ENCODE measurements around the gene NRN1. TPM values are rescaled to one million over a fixed set of nuclear protein-coding genes. Genes with fewer than 3 reads are reported as not detected.

NRN1 gene
- total RNA-seq, 4 donors from 2014 or later = 5.6 to 22.7 (median 15.1) TPM

DNA sequence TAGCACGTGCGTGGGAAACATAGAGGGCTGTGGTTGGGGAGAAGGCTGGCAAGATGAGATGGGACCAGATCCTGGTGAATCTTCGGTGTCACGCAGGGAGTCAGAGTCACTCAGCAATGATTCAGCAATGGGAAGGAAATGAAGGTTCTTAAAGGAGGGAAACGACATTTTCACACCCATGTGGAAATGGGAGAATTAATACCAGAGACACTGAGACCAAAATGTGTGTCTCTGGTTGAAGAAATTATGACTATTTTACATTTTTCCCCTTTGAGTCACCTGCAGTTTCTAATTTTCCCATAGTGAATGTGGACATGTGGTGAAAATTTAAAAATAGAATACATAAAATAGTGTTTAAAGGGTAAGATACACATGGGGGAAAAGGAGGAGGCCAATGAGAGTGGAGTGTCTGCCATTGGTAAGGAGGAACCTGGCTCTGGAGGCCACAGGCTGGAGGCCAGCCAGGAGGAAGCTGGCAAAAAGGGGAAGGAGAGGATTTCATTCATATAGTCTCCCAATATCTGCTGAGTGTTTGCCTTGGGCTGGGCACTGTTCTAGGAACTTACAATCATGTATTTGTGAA lies 17.5 kb downstream of the NRN1 start:
- peak; percentile 58 for ATAC-seq
- peaks cover 47% of the 10 kb centered on the region for H3K27me3 ChIP-seq
- H3K36me3 ChIP-seq = no peaks in the 10 kb centered on the region
- TF ChIP-seq POLR2A (IDR thresholded peaks at IDR 0.05) = no peak
- no peak for TF ChIP-seq EP300 (IDR thresholded peaks at IDR 0.05)
- WGBS, 2 donors (ENCODE audit: low coverage in 1 of 2) = 82 to 91% methylated on average over 5 of the region's 5 CpGs
- H3K27ac ChIP-seq = no peak overlapping the region
- H3K4me3 ChIP-seq = no peak overlapping the region
- H3K9me3 ChIP-seq = peaks cover 0 to 6% (median 0%) of the 10 kb centered on the region in 3 donors
- H3K4me1 ChIP-seq = peaks cover 0 to 1% (median 0%) of the 10 kb centered on the region in 3 donors

DNA sequence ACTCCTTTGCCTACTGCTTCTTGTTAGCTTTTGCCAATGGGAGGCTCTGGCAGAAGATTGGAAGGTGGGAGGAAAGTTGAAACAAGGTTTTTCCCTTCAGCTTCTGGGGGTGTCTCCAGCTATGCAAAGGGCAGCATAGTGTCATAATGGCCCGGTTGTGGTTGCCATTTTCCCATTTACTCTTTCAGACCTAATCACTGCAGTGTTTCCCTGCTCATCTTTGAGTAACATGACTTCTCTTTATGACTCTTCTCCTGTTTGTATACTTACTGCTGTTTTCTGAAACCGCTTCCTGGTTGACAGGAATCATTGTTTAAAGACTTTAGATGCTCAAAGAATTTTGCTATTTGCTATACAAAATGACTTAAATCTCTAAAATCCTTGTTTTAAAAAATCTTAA lies 19.9 kb downstream of the NRN1 start:
- Histone ChIP-seq H3K9me3 (peaks cover 0 to 6% (median 0%) of the 10 kb centered on the region in 3 donors), H3K27me3 (peaks cover 24% of the 10 kb centered on the region), H3K27ac (no peak overlapping the region), H3K4me3 (no peak overlapping the region), H3K4me1 (peaks cover 0 to 4% (median 1%) of the 10 kb centered on the region in 3 donors), H3K36me3 (no peaks in the 10 kb centered on the region)
- WGBS, 2 donors (ENCODE audit: low coverage in 1 of 2) = 40 to 60% methylated on average over 2 of the region's 2 CpGs
- no peak for ATAC-seq
- TF ChIP-seq EP300 (IDR thresholded peaks at IDR 0.05) (no peak), POLR2AphosphoS5 (IDR thresholded peaks at IDR 0.05) (no peak), POLR2A (IDR thresholded peaks at IDR 0.05) (no peak)
- TF ChIP-seq, protein P1, sequence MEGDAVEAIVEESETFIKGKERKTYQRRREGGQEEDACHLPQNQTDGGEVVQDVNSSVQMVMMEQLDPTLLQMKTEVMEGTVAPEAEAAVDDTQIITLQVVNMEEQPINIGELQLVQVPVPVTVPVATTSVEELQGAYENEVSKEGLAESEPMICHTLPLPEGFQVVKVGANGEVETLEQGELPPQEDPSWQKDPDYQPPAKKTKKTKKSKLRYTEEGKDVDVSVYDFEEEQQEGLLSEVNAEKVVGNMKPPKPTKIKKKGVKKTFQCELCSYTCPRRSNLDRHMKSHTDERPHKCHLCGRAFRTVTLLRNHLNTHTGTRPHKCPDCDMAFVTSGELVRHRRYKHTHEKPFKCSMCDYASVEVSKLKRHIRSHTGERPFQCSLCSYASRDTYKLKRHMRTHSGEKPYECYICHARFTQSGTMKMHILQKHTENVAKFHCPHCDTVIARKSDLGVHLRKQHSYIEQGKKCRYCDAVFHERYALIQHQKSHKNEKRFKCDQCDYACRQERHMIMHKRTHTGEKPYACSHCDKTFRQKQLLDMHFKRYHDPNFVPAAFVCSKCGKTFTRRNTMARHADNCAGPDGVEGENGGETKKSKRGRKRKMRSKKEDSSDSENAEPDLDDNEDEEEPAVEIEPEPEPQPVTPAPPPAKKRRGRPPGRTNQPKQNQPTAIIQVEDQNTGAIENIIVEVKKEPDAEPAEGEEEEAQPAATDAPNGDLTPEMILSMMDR (IDR thresholded peaks at IDR 0.05) = no peak

DNA sequence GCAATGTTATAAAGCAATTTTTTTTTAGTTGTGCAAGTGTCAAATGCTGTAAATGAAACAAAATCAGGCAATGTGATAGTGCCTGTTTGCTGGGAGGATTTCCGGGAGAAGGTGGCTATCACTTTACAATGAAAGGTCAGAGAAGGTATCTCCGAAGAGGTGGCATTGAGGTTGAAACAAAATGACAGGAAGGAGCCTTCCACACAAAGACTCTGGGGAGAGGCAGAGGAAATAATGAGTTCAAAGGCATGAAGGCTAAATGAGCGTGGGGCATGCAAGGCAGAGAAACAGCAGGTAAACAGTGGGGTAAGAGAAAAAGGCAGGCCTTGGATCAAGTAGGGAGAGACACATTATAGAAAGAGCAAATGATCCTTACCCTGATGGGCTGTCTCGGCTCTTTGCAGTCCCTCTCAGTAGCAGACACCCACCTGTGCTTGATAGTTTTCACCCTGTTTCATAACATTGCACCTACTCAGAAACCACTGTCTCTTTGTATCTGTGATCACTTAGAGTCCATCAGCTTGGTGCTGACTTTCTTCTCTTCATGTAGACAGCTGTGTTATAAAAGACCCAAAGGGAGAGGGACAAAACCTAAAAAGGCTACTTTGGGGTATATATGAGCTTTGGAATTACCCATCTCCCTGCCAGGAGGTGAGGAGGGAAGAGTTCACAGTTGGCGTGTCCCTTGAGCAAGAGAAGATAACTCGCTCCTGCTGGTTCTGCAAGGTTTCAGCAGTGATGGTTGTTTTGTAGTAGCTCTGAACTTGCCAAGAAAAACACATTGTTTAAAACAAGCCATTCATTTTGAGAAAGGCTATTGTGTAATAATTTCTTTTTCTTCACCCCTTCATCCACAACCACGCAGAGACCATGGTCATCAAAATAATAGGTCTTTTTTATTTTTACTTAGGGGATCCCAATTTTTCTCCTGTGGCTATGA lies 22.3 kb downstream of the NRN1 start:
- ATAC-seq = no peak
- Histone ChIP-seq H3K36me3 (no peaks in the 10 kb centered on the region), H3K4me1 (peaks cover 0 to 14% (median 5%) of the 10 kb centered on the region in 3 donors), H3K27me3 (peaks cover 16% of the 10 kb centered on the region), H3K9me3 (peaks cover 0 to 10% (median 0%) of the 10 kb centered on the region in 3 donors), H3K4me3 (no peak overlapping the region), H3K27ac (no peak overlapping the region)
- TF ChIP-seq, protein P1 (IDR thresholded peaks at IDR 0.05) = no peak
- TF ChIP-seq POLR2AphosphoS5 (IDR thresholded peaks at IDR 0.05) = no peak
- TF ChIP-seq EP300 (IDR thresholded peaks at IDR 0.05) = no peak
- no peak for TF ChIP-seq POLR2A (IDR thresholded peaks at IDR 0.05)
- 89% methylated on average over 5 to 7 of the region's 7 CpGs for WGBS, 2 donors (ENCODE audit: low coverage in 1 of 2)

DNA sequence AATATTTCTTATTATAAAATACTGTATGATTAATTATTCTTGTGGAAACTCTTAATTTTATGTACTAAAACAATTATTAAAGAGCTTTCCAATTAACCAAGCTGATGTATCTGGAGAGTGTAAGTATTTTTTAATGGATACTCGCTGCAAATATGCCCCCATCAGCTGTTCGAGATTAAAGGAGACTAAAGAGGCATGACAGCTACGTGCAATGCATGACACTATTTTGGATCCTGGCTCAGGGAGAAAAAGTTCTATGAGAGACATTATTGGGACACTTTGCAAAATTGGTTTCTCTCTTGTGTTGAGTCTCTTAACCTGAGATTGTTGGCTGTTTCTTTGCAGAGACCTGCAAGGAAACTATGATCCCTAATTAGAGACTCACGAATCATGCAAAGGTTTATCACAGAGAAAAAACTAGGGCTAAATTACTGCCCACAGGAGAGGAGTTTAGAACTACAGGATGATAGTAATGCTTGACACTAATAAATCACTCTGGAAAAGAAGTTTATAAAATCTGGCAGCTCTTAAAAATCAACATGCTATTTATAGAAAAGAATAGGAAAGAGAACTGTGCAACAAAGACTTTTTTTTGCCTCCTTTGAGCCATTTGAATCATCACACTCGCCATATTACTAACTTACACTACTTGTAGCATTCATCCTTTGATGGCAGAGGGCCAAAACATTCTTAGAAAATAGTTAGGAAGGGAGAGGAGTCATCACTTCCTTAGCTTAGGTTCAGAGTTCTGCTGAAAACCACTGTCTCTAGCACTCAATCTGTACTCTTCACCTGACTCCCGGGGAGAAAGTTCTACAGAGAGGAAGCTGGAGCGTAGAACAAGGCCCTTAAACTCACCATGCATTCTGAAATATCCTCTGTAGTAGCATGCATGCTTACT lies 25.3 kb downstream of the NRN1 start:
- no peak overlapping the region for H3K27ac ChIP-seq
- H3K27me3 ChIP-seq = peaks cover under 1% of the 10 kb centered on the region
- H3K36me3 ChIP-seq = no peaks in the 10 kb centered on the region
- TF ChIP-seq POLR2AphosphoS5 (IDR thresholded peaks at IDR 0.05) (no peak), POLR2A (IDR thresholded peaks at IDR 0.05) (no peak), EP300 (IDR thresholded peaks at IDR 0.05) (no peak)
- TF ChIP-seq, protein P1 (IDR thresholded peaks at IDR 0.05) = no peak
- H3K4me1 ChIP-seq = peaks cover 0 to 14% (median 5%) of the 10 kb centered on the region in 3 donors
- 37 to 64% methylated on average over 7 of the region's 7 CpGs for WGBS, 2 donors (ENCODE audit: low coverage in 1 of 2)
- no peak for ATAC-seq
- H3K9me3 ChIP-seq = peaks cover 0 to 4% (median 0%) of the 10 kb centered on the region in 3 donors
- H3K4me3 ChIP-seq = no peak overlapping the region
